ENCODE results near the gene WDR46.

- TF ChIP-seq CTCF (IDR thresholded peaks at IDR 0.05) (no peak), SMC3 (IDR thresholded peaks at IDR 0.05) (no peak), E2F6 (IDR thresholded peaks at IDR 0.05; ENCODE audit: borderline replicate concordance, low read depth) (no peak)
These were observed 11.2 kb downstream of the WDR46 start for GRCh38 chr6:33277663-33278391.

All from A549 (cell line).